GM18909 (cell line): ENCODE data around the gene STOML1.
"Not testable (repeated sequence)": the region's sequence is repeated elsewhere in the genome, so short reads cannot be mapped to it uniquely, and the experiment has no call there.

Source experiments
- ATAC-seq: cut with Tn5 transposase; IDR thresholded peaks from one replicate; pipeline ENCODE4 v1.9.1; 2021; ENCODE audit warnings: mild to moderate bottlenecking; ENCODE audit not compliant: unreplicated experiment, poor library complexity

STOML1 gene

GRCh38 chr15:73988445-73988969, 3.6 kb downstream of the STOML1 start:
- no peak for ATAC-seq

GRCh38 chr15:73987681-73988444, 4.2 kb downstream of the STOML1 start:
- ATAC-seq, result no peak

- no peak for ATAC-seq
Measured at GRCh38 chr15:73987250-73987649, 4.8 kb downstream of the STOML1 start.

- ATAC-seq, result no peak
Measured at GRCh38 chr15:73986776-73987056, 5.4 kb downstream of the STOML1 start.

GRCh38 chr15:73986055-73986775, 5.9 kb downstream of the STOML1 start:
- ATAC-seq, result no peak

GRCh38 chr15:73985101-73985873, 6.8 kb downstream of the STOML1 start:
- no peak for ATAC-seq

- no peak for ATAC-seq
Measured at GRCh38 chr15:73984208-73984979, 7.7 kb downstream of the STOML1 start.

GRCh38 chr15:73983773-73984172, 8.3 kb downstream of the STOML1 start:
- no peak for ATAC-seq

- ATAC-seq, result no peak
Measured at GRCh38 chr15:73983211-73983727, 8.8 kb downstream of the STOML1 start.

GRCh38 chr15:73982222-73982962, 9.7 kb downstream of the STOML1 start:
- ATAC-seq, result no peak

GRCh38 chr15:73981761-73982221, 10.3 kb downstream of the STOML1 start:
- no peak for ATAC-seq

- ATAC-seq, result no peak
Measured at GRCh38 chr15:73979636-73980035, 12.5 kb downstream of the STOML1 start.

- ATAC-seq, result no peak
Measured at GRCh38 chr15:73978896-73979295, 13.2 kb downstream of the STOML1 start.

- not testable (repeated sequence) for ATAC-seq
Measured at GRCh38 chr15:73975440-73976125, 16.5 kb downstream of the STOML1 start.

GRCh38 chr15:73973683-73974200, 18.4 kb downstream of the STOML1 start:
- not testable (repeated sequence) for ATAC-seq

- ATAC-seq, result no peak
Measured at GRCh38 chr15:73972984-73973682, 19.0 kb downstream of the STOML1 start.

- ATAC-seq, result no peak
Measured at GRCh38 chr15:73969151-73969759, 22.8 kb downstream of the STOML1 start.
